Kidney epithelial cell (primary cell): ENCODE results near the gene DTX2. TPM values are rescaled to one million over a fixed set of nuclear protein-coding genes. Genes with fewer than 3 reads are reported as not detected.
"Not testable (repeated sequence)": the region's sequence is repeated elsewhere in the genome, so short reads cannot be mapped to it uniquely, and the experiment has no call there.

Source experiments
- DNase-seq: peaks from one replicate; pipeline ENCODE4 v3.0.0-alpha.2; 2010; ENCODE audit warnings: low read depth
- H3K27me3 ChIP-seq: 2 replicates; pipeline ENCODE4 v1.6.0; 2011; ENCODE audit warnings: low read length; ENCODE audit not compliant: control insufficient read depth, insufficient read depth
- H3K36me3 ChIP-seq: 2 replicates; pipeline ENCODE4 v1.5.1; 2011; ENCODE audit warnings: low read length; ENCODE audit not compliant: control insufficient read depth, insufficient read depth
- H3K4me3 ChIP-seq: 2 replicates; pipeline ENCODE4 v1.5.1; 2011; ENCODE audit warnings: low read depth, mild to moderate bottlenecking, control low read depth, low read length
- CTCF ChIP-seq: IDR thresholded peaks from 2 replicates; pipeline ENCODE4 v1.5.1; 2011; ENCODE audit warnings: mild to moderate bottlenecking, moderate library complexity, low read length, control low read depth, inconsistent platforms; ENCODE audit not compliant: insufficient read depth, poor library complexity, severe bottlenecking
- total RNA-seq: library from RNA; depleted of rRNA; stranded (reverse); fragments of >200 nt; gene quantifications from 2 replicates; pipeline ENCODE4 v1.2.3, GENCODE V29; 2015

DTX2 gene
- total RNA-seq, 1 donor from 2014 or later: 17.9 TPM

DNA sequence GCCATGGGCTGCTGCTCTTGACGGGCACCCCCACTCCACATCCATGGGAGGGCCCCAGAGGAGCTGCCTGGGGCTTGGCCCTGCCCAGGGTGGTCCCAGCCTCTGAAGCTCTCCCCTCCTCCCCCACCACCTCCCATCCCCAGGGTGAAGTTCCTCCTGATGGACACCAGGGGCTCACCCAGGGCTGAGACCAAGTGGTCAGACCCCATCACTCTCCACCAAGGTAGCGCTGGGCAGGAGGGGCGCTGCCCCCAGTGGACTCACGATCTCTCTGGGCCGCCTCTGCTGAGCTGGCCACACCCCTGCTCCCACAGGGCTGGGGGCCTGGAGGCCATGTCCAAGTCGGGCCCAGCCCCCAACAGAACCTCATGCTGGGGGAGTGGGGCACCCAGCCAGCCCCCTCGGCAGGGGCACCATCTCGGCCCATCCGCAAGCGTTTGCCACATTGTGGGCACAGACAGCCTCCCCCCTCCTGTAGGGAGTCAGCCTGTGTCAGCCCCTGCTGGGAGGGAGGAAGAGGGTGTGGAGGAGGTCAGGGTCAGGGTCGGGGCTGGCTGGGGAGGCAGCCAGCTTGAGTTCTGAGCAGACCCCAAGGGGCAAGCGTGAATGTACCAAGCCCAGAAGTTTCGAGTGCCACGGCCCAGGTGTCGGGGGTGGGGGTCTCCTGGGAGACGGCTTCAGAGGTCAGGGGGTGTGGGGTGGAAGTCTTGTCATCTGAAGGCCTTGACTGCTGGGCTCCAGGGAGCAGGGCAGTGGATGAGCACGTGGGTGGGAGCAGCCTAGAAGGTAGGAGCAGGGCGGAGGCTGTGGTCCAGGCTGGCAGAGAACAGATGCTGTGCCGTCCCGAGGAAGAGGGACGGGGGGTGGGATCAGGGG, 51.7 kb downstream of the DTX2 start:
- Histone ChIP-seq H3K4me3 (no peak overlapping the region), H3K36me3 (no peaks in the 10 kb centered on the region), H3K27me3 (no peaks in the 10 kb centered on the region)
- peak; percentile 17 for TF ChIP-seq CTCF
- no peak for DNase-seq

- Histone ChIP-seq H3K36me3 (no peaks in the 10 kb centered on the region), H3K27me3 (no peaks in the 10 kb centered on the region), H3K4me3 (no peak overlapping the region)
- TF ChIP-seq CTCF: no peak
- DNase-seq: no peak
Observed at GRCh38 chr7:76513817-76514799, 52.6 kb downstream of the DTX2 start.

- DNase-seq: no peak
- no peaks in the 10 kb centered on the region for H3K36me3 ChIP-seq
- no peaks in the 10 kb centered on the region for H3K27me3 ChIP-seq
- no peak overlapping the region for H3K4me3 ChIP-seq
- TF ChIP-seq CTCF: no peak
Observed at GRCh38 chr7:76514926-76515771, 53.6 kb downstream of the DTX2 start.

DNA sequence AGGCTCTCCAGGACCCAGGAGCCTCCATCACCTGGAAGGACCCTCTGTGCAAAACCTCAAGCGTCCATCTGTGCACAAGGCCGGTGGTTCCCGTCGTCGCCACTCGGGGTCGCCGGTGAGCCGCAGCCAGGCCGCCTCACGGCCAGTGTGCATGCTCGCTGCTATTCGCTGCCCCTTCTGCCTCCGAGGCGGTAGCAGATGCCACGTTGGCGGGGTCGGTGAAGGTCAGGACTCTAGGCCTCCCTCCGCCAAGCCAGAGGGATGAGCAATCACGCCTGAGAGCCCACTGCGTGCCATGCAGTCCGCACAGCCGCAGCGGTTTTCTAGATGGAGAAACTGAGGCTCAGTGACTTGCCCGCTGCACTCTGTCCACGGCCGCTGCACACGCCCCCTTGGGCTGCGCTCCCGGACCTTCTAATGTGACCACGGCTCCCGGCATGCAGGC, 54.5 kb downstream of the DTX2 start:
- no peaks in the 10 kb centered on the region for H3K36me3 ChIP-seq
- TF ChIP-seq CTCF: no peak
- no peaks in the 10 kb centered on the region for H3K27me3 ChIP-seq
- DNase-seq: no peak
- no peak overlapping the region for H3K4me3 ChIP-seq

- not testable (repeated sequence) for H3K36me3 ChIP-seq, H3K27me3 ChIP-seq, DNase-seq, H3K4me3 ChIP-seq
Observed at GRCh38 chr7:76516932-76517331, 55.4 kb downstream of the DTX2 start.

DNA sequence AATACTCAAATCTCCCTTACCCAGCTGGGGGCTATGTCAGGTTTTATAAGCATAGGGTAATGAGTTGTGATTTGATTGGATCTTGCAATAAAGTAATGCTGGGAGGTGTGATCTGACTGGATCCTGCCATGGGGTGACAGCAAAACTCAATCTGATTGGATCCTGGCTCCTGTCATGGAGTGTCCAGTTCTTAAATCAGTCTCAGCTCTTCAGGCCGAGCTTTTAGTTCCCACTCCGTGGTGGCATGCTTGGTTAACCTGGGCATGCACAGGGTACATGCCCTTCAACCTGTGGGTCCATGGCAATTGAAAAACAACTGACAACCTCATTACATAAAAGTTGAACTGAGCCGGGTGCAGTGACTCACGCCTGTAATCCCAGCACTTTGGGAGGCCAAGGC, 64.7 kb downstream of the DTX2 start:
- not testable (repeated sequence) for DNase-seq, H3K4me3 ChIP-seq, H3K27me3 ChIP-seq, H3K36me3 ChIP-seq

GRCh38 chr7:76531643-76532042, 70.1 kb downstream of the DTX2 start:
- H3K27me3 ChIP-seq, H3K36me3 ChIP-seq, H3K4me3 ChIP-seq, DNase-seq: not testable (repeated sequence)

DNA sequence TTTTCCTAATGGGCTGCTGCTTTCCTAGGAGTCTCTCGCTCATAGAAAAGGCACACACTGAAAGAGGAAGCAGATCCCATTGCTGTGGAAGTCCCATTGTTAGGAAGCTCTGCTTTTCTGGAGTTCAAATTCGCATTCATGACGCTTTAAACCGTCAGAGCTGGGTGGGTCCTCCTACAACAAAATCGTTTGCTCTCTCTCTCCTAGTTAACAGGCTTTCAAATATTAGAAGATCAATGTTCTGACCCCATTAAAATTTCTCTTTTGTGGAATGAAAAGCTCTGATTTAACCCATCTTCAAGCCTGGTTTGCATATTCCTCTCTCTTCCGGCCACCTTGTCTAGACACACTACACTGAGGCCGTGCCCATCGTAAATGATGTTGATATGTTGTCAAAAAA, 81.7 kb downstream of the DTX2 start, which contains the start of gene SPDYE16:
TSS of gene SPDYE16 (minus strand) at position 101 of the 400 bp plus-strand sequence. CDS start 1,838 bp downstream, outside the sequence.
- not testable (repeated sequence) for H3K27me3 ChIP-seq, H3K36me3 ChIP-seq, H3K4me3 ChIP-seq, DNase-seq

DNA sequence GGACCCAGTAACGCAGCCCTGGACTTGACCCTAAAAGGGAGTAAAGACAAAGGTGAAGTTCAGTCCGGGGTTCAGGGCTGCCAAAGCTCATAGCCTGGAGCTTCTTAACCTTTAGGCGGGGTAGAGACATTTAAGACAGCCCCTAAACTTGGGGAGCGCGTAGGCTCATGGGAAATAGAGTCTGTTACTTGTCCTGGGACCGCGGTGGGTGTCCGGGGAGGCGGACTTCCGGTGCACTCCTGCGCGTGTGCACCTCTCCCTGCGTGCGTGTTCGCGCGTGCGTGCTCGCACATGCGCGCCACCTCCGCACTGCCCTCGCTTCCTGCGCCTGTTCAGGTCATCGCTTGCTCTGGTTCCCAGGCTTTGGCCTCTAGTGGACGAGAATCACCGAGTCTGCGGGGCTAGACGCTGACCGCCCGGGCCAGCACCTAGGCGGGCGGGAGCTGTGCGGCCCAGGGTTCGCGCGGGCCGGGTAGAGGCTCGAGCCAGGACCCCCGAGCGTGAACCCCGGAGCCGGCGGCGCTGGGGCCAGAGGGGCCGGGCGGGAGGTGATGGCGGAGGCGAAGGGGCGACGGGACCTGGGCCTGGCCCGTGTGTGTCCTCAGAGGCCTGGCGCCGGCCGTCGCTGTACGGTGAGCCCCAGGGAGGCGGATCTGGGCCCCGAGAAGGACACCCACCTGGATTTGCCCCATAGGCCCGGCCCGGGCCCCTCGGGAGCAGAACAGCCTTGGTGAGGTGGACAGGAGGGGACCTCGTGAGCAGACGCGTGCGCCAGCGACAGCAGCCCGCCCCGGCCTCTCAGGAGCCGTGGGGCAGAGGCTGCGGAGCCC, 87.7 kb downstream of the DTX2 start:
- H3K36me3 ChIP-seq, H3K27me3 ChIP-seq: not testable (repeated sequence)
- peak overlapping the region; percentile 75 for H3K4me3 ChIP-seq
- peak; percentile 75 for DNase-seq
